ENCODE data around the gene TINAG. TPM values are rescaled to one million over a fixed set of nuclear protein-coding genes. Genes with fewer than 3 reads are reported as not detected.

TINAG gene
- total and polyA plus RNA-seq, 2 donors (not counting 1 experiment from before 2014, with no cell fraction given): not detected

DNA sequence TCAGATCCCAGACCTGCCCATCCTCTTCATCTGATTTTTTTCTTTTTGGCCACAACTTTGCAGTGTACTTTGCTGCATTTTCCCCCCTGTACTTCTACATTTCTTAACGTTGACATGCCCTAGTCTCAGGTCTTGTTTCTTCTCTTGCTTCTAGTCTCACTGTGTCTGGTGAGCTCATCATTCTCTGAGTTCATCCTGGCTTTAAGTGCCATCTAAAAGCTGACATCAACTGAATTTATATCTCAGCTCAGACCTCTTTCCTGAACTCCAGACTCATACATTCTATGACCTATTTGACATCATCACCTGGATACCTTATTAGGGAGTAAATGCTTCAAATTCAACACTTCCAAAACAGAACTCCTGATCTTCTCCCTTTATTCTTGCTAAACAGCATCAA is 48.9 kb downstream of the TINAG start:
- no peaks in the 10 kb centered on the region for H3K36me3 ChIP-seq (ENCODE audit: control insufficient read depth, insufficient read depth, low read length)
- H3K4me3 ChIP-seq (replicated peaks in 1 of 4; ENCODE audit: control extremely low read depth in 1 of 4, insufficient read depth in 1 of 4, low read depth in 3 of 4, low read length in 4 of 4): no peak overlapping the region
- no peak for DNase-seq (ENCODE audit: low read depth in 2 of 2)
- no peak for TF ChIP-seq EZH2 (IDR thresholded peaks at IDR 0.05; ENCODE audit: low read length, missing control alignments)
- TF ChIP-seq, protein P1, sequence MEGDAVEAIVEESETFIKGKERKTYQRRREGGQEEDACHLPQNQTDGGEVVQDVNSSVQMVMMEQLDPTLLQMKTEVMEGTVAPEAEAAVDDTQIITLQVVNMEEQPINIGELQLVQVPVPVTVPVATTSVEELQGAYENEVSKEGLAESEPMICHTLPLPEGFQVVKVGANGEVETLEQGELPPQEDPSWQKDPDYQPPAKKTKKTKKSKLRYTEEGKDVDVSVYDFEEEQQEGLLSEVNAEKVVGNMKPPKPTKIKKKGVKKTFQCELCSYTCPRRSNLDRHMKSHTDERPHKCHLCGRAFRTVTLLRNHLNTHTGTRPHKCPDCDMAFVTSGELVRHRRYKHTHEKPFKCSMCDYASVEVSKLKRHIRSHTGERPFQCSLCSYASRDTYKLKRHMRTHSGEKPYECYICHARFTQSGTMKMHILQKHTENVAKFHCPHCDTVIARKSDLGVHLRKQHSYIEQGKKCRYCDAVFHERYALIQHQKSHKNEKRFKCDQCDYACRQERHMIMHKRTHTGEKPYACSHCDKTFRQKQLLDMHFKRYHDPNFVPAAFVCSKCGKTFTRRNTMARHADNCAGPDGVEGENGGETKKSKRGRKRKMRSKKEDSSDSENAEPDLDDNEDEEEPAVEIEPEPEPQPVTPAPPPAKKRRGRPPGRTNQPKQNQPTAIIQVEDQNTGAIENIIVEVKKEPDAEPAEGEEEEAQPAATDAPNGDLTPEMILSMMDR (conservative IDR thresholded peaks at IDR 0.05 in 1 of 2, IDR thresholded peaks at IDR 0.05 in 1 of 2; ENCODE audit: low read depth in 1 of 2, low read length in 2 of 2): no peak
- no peak overlapping the region for H2AFZ ChIP-seq (ENCODE audit: low read length)
- no peak overlapping the region for H3K4me2 ChIP-seq (ENCODE audit: extremely low read depth, insufficient read depth, low read length)
- H3K9me3 ChIP-seq (ENCODE audit: control insufficient read depth, insufficient read depth, low read depth, low read length): no peaks in the 10 kb centered on the region
- H4K20me1 ChIP-seq (ENCODE audit: control insufficient read depth, extremely low read depth, insufficient read depth, low read length): no peaks in the 10 kb centered on the region
- no peak overlapping the region for H3K27ac ChIP-seq (ENCODE audit: insufficient read depth, low read length)
- H3K27me3 ChIP-seq (ENCODE audit: control insufficient read depth, insufficient read depth, low read length): no peaks in the 10 kb centered on the region
- no peaks in the 10 kb centered on the region for H3K79me2 ChIP-seq (ENCODE audit: control insufficient read depth, insufficient read depth, low read length)
- H3K4me1 ChIP-seq (ENCODE audit: control insufficient read depth, extremely low read depth, insufficient read depth, low read length): no peaks in the 10 kb centered on the region
- no peak overlapping the region for H3K9ac ChIP-seq (ENCODE audit: insufficient read depth, low read length)

- TF ChIP-seq, protein P1 (conservative IDR thresholded peaks at IDR 0.05 in 1 of 2, IDR thresholded peaks at IDR 0.05 in 1 of 2; ENCODE audit: low read depth in 1 of 2, low read length in 2 of 2): no peak
- TF ChIP-seq EZH2 (IDR thresholded peaks at IDR 0.05; ENCODE audit: low read length, missing control alignments): no peak
Measured at GRCh38 chr6:54361188-54361587, 52.9 kb downstream of the TINAG start.

GRCh38 chr6:54361734-54362133 is 53.5 kb downstream of the TINAG start:
- DNase-seq (ENCODE audit: low read depth in 2 of 2): no peak
- no peak overlapping the region for H3K9ac ChIP-seq (ENCODE audit: insufficient read depth, low read length)
- H3K79me2 ChIP-seq (ENCODE audit: control insufficient read depth, insufficient read depth, low read length): no peaks in the 10 kb centered on the region
- no peak for TF ChIP-seq EZH2 (IDR thresholded peaks at IDR 0.05; ENCODE audit: low read length, missing control alignments)
- TF ChIP-seq, protein P1 (conservative IDR thresholded peaks at IDR 0.05 in 1 of 2, IDR thresholded peaks at IDR 0.05 in 1 of 2; ENCODE audit: low read depth in 1 of 2, low read length in 2 of 2): no peak
- H2AFZ ChIP-seq (ENCODE audit: low read length): no peak overlapping the region
- no peak overlapping the region for H3K4me2 ChIP-seq (ENCODE audit: extremely low read depth, insufficient read depth, low read length)
- no peaks in the 10 kb centered on the region for H3K36me3 ChIP-seq (ENCODE audit: control insufficient read depth, insufficient read depth, low read length)
- H3K4me1 ChIP-seq (ENCODE audit: control insufficient read depth, extremely low read depth, insufficient read depth, low read length): no peaks in the 10 kb centered on the region
- H4K20me1 ChIP-seq (ENCODE audit: control insufficient read depth, extremely low read depth, insufficient read depth, low read length): no peaks in the 10 kb centered on the region
- H3K27ac ChIP-seq (ENCODE audit: insufficient read depth, low read length): no peak overlapping the region
- no peaks in the 10 kb centered on the region for H3K27me3 ChIP-seq (ENCODE audit: control insufficient read depth, insufficient read depth, low read length)
- H3K4me3 ChIP-seq (replicated peaks in 1 of 4; ENCODE audit: control extremely low read depth in 1 of 4, insufficient read depth in 1 of 4, low read depth in 3 of 4, low read length in 4 of 4): no peak overlapping the region
- no peaks in the 10 kb centered on the region for H3K9me3 ChIP-seq (ENCODE audit: control insufficient read depth, insufficient read depth, low read depth, low read length)

More at GRCh38 chr6:54361188-54361587, 52.9 kb downstream of the TINAG start:
- Histone ChIP-seq H4K20me1 (ENCODE audit: control insufficient read depth, extremely low read depth, insufficient read depth, low read length) (no peaks in the 10 kb centered on the region), H3K79me2 (ENCODE audit: control insufficient read depth, insufficient read depth, low read length) (no peaks in the 10 kb centered on the region), H3K27ac (ENCODE audit: insufficient read depth, low read length) (no peak overlapping the region), H3K9me3 (ENCODE audit: control insufficient read depth, insufficient read depth, low read depth, low read length) (no peaks in the 10 kb centered on the region), H3K27me3 (ENCODE audit: control insufficient read depth, insufficient read depth, low read length) (no peaks in the 10 kb centered on the region), H3K36me3 (ENCODE audit: control insufficient read depth, insufficient read depth, low read length) (no peaks in the 10 kb centered on the region), H3K4me1 (ENCODE audit: control insufficient read depth, extremely low read depth, insufficient read depth, low read length) (no peaks in the 10 kb centered on the region), H3K9ac (ENCODE audit: insufficient read depth, low read length) (no peak overlapping the region), H3K4me2 (ENCODE audit: extremely low read depth, insufficient read depth, low read length) (no peak overlapping the region), H3K4me3 (replicated peaks in 1 of 4; ENCODE audit: control extremely low read depth in 1 of 4, insufficient read depth in 1 of 4, low read depth in 3 of 4, low read length in 4 of 4) (no peak overlapping the region), H2AFZ (ENCODE audit: low read length) (no peak overlapping the region)
- DNase-seq (ENCODE audit: low read depth in 2 of 2): no peak
